Common myeloid progenitor, CD34-positive (primary cell): ENCODE results near the gene CUX1.
"Not testable (repeated sequence)": the region's sequence is repeated elsewhere in the genome, so short reads cannot be mapped to it uniquely, and the experiment has no call there.

ENCODE experiments used
- CTCF ChIA-PET: fragments of 350-600 bp; sonication (Branson Sonifier 250); formaldehyde crosslinking; loops from one replicate; lab custom pipeline; 2021; ENCODE audit warnings: antibody characterized with exemption; lab: Charles Lee
- POLR2A ChIA-PET: fragments of 350-600 bp; sonication (Branson Sonifier 250); formaldehyde crosslinking; loops from one replicate; lab custom pipeline; 2021; ENCODE audit warnings: antibody characterized with exemption; lab: Charles Lee
- DNase-seq, 3 donors: peaks; one replicate each; pipeline versions ENCODE4 v3.0.0 to v3.0.0-alpha.2; 2013
- H3K27ac ChIP-seq, 2 experiments: 1 replicate in 1 of 2; 2 replicates in 1 of 2; pipeline ENCODE4 v1.7.0; 2013; ENCODE audit warnings: inconsistent platforms in 2 of 2, low read length in 2 of 2, mild to moderate bottlenecking in 2 of 2, low read depth in 1 of 2, moderate library complexity in 1 of 2; ENCODE audit not compliant: severe bottlenecking in 2 of 2, insufficient read depth in 1 of 2, poor library complexity in 1 of 2
- H3K27me3 ChIP-seq, 5 experiments: replicated peaks in 2 of 5; 1 replicate in 3 of 5; 2 replicates in 2 of 5; pipeline versions ENCODE4 v1.6.1 to v1.7.0; 2013; ENCODE audit warnings: low read length in 4 of 5, mild to moderate bottlenecking in 2 of 5, moderate library complexity in 2 of 5, inconsistent platforms in 1 of 5; ENCODE audit not compliant: insufficient read depth in 5 of 5, control insufficient read depth in 4 of 5
- H3K36me3 ChIP-seq, 4 experiments: 1 replicate in 2 of 4; 2 replicates in 2 of 4; pipeline versions ENCODE4 v1.6.1 to v1.7.0; 2013; ENCODE audit warnings: low read length in 3 of 4, control low read depth in 1 of 4, mild to moderate bottlenecking in 1 of 4; ENCODE audit not compliant: control insufficient read depth in 4 of 4, insufficient read depth in 4 of 4
- H3K4me1 ChIP-seq, 4 experiments: 1 replicate in 3 of 4; 2 replicates in 1 of 4; pipeline versions ENCODE4 v1.6.1 to v1.7.1; 2013; ENCODE audit warnings: low read length in 3 of 4, mild to moderate bottlenecking in 3 of 4, control low read depth in 1 of 4, inconsistent platforms in 1 of 4, moderate library complexity in 1 of 4; ENCODE audit not compliant: control insufficient read depth in 4 of 4, insufficient read depth in 4 of 4; ENCODE audit errors: control extremely low read depth in 1 of 4
- H3K4me3 ChIP-seq, 7 experiments: 1 replicate in 4 of 7; 2 replicates in 3 of 7; pipeline versions ENCODE4 v1.5.1 to v1.7.0; 2013; ENCODE audit warnings: mild to moderate bottlenecking in 7 of 7, low read length in 6 of 7, moderate library complexity in 6 of 7, inconsistent platforms in 2 of 7, low read depth in 2 of 7, control low read depth in 1 of 7; ENCODE audit not compliant: insufficient read depth in 4 of 7, control insufficient read depth in 1 of 7; ENCODE audit errors: extremely low read depth in 1 of 7
- H3K9me3 ChIP-seq, 5 experiments: 1 replicate in 4 of 5; 2 replicates in 1 of 5; pipeline versions ENCODE4 v1.6.1 to v1.7.1; 2013; ENCODE audit warnings: low read length in 4 of 5, mild to moderate bottlenecking in 2 of 5, inconsistent platforms in 1 of 5, low read depth in 1 of 5, moderate library complexity in 1 of 5; ENCODE audit not compliant: control insufficient read depth in 4 of 5, insufficient read depth in 2 of 5; ENCODE audit errors: control extremely low read depth in 1 of 5
- WGBS: methylation state at CpG from one replicate; pipeline ENCODE4 v1.1.5; 2013; ENCODE audit not compliant: insufficient coverage; 5-methylcytosine and 5-hydroxymethylcytosine counted together

Gene CUX1

DNA sequence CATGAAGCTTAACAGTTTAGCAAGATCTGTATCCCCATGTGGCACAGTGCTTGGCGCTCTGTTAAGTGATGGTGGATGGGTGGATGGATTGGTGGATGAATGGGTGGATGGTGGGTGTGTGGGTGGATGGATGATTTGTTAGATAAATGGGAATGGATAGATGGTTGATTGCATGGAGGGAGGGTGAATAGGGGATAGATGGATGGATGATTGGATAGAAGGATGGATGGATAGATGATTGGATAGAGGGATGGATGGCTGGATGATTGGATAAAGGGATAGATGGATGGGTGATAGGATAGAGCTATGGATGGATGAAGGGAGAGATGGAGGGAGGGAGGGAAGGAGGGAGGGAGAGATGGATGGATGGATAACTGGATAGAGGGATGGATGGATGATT lies 229.7 kb downstream of the CUX1 start:
- no peaks in the 10 kb centered on the region for H3K9me3 ChIP-seq
- no peaks in the 10 kb centered on the region for H3K27me3 ChIP-seq
- 100% methylated on average over 1 of the region's 1 CpG for WGBS
- H3K4me1 ChIP-seq, result peaks cover 0 to 19% (median 16%) of the 10 kb centered on the region in 4 experiments
- no peak for DNase-seq
- CTCF ChIA-PET, result interaction anchor here (1.0 kb wide), 1 partner anchor 13 kb away, joined by 3 read pairs; no protein-coding TSS in a partner anchor
- H3K4me3 ChIP-seq, result no peak overlapping the region
- H3K36me3 ChIP-seq, result peaks cover 0 to 9% (median 2%) of the 10 kb centered on the region in 4 experiments
- POLR2A ChIA-PET, result no interaction called here
- no peak overlapping the region for H3K27ac ChIP-seq

DNA sequence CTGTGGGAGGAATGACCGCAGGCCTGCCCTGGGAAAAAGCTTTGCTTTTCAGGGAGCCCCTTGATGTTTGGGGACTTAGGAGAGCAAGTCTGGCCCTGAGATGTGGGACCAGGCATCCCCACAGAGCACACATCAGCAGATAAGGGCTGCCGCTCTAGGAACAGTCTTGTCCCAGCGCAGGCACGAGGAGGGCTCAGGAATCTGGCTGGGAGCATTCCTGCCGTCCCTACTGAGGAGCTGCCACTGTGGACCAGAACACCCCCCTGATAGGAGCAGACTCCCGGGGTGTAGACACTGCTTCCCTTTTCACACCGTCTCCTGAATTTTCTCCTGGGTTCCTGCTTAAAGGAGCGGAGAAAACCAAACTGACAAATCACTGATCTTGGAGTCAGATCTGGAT lies 232.3 kb downstream of the CUX1 start:
- POLR2A ChIA-PET, result interaction anchor here (0.6 kb wide), 1 partner anchor 10 kb away, joined by 3 read pairs; no protein-coding TSS in a partner anchor
- WGBS, result 89% methylated on average over 6 of the region's 8 CpGs
- Histone ChIP-seq H3K4me3 (no peak overlapping the region), H3K4me1 (peaks cover 0 to 16% (median 12%) of the 10 kb centered on the region in 4 experiments), H3K27ac (no peak overlapping the region), H3K36me3 (peaks cover 0 to 9% (median 6%) of the 10 kb centered on the region in 4 experiments), H3K27me3 (no peaks in the 10 kb centered on the region), H3K9me3 (peaks cover 0 to 11% (median 0%) of the 10 kb centered on the region in 5 experiments)
- CTCF ChIA-PET, result no interaction called here
- DNase-seq, result no peak

DNA sequence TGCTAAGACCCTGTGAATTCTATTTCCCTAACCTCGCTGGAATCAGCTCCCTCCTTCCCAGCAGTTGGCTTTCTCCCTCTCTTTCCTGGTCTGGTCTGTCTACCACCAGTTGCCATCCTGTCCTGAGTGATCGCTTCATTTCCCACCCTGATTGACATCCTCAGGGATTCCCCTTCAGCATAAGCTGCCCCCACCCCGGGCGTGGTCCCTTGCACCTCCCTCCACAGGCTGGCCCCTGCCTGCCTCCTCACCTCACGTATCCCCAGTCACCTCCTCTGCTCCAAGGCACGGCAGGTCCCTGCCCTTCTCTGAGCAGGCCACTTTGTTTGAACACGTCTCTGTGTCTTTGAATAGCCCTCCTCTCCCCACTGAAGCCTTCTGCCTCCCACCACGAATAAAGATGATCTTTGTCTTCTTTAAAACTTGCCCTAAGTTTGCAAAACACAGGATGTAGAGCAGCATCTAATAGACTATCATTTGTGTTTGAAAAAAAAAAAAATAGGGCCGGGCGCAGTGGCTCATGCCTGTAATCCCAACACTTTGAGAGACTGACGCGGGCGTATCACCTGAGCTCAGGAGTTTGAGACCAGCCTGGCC lies 233.5 kb downstream of the CUX1 start:
- Histone ChIP-seq H3K9me3 (peaks cover 2 to 21% (median 4%) of the 10 kb centered on the region in 5 experiments), H3K4me1 (peaks cover 0 to 4% (median 1%) of the 10 kb centered on the region in 4 experiments), H3K27me3 (no peaks in the 10 kb centered on the region), H3K36me3 (peaks cover 0 to 17% (median 8%) of the 10 kb centered on the region in 4 experiments), H3K27ac (no peak overlapping the region), H3K4me3 (no peak overlapping the region)
- ChIA-PET CTCF (interaction anchor here (0.9 kb wide), 1 partner anchor 37 kb away, joined by 4 read pairs; no protein-coding TSS in a partner anchor), POLR2A (no interaction called here)
- WGBS, result 96% methylated on average over 11 of the region's 13 CpGs
- DNase-seq, result no peak

DNA sequence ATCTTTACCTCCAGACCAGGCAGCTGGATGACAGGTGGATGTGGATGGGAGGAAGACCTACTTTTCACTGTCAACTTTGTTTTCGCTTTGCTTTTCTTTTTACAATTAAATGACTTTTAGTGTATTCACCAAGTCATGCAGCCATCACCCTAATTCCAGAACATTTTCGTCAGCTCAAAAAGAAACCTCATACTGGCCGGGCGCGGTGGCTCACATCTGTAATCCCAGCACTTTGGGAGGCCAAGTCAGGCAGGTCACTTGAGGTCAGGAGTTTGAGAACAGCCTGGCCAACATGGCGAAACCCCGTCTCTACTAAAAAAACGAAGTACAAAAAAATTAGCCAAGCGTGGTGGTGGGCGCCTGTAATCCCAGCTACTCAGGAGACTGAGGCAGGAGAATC lies 234.3 kb downstream of the CUX1 start:
- peaks cover 0 to 22% (median 10%) of the 10 kb centered on the region in 4 experiments for H3K36me3 ChIP-seq
- H3K27me3 ChIP-seq, H3K4me1 ChIP-seq, H3K4me3 ChIP-seq, CTCF ChIA-PET, POLR2A ChIA-PET, H3K27ac ChIP-seq, DNase-seq: not testable (repeated sequence)
- 95% methylated on average over 8 of the region's 10 CpGs for WGBS
- H3K9me3 ChIP-seq, result peaks cover 5 to 28% (median 8%) of the 10 kb centered on the region in 5 experiments

DNA sequence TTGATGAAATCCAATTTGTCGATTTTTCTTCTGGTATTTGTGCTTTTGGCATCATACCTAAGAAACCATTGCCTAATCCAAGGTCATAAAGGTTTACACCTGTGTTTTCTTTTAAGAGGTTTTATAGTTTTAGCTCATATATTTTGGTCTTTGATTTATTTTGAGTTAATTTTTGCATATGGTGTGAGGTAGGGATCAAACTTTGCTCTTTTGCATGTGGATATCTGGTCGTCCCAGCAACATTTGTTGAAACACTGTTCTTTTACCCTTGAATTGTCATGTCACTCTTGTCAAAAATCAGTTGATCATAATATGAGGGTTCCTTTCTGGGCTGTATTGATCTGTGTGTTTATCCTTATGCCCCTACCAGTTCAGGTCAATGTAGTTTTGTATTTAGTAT lies 236.7 kb downstream of the CUX1 start:
- H3K27me3 ChIP-seq, result no peaks in the 10 kb centered on the region
- ChIA-PET CTCF (interaction anchor here (1.2 to 2.0 kb wide), 2 partner anchors 12 to 78 kb away, joined by 3 to 4 read pairs; no protein-coding TSS in a partner anchor), POLR2A (no interaction called here)
- H3K36me3 ChIP-seq, result peaks cover 0 to 22% (median 7%) of the 10 kb centered on the region in 4 experiments
- H3K4me3 ChIP-seq, result no peak overlapping the region
- no peak overlapping the region for H3K27ac ChIP-seq
- 100% methylated on average over 1 of the region's 2 CpGs for WGBS
- no peaks in the 10 kb centered on the region for H3K4me1 ChIP-seq
- peaks cover 5 to 28% (median 8%) of the 10 kb centered on the region in 5 experiments for H3K9me3 ChIP-seq
- DNase-seq, result peak in 2 of 3 donors; percentile 47 to 61

DNA sequence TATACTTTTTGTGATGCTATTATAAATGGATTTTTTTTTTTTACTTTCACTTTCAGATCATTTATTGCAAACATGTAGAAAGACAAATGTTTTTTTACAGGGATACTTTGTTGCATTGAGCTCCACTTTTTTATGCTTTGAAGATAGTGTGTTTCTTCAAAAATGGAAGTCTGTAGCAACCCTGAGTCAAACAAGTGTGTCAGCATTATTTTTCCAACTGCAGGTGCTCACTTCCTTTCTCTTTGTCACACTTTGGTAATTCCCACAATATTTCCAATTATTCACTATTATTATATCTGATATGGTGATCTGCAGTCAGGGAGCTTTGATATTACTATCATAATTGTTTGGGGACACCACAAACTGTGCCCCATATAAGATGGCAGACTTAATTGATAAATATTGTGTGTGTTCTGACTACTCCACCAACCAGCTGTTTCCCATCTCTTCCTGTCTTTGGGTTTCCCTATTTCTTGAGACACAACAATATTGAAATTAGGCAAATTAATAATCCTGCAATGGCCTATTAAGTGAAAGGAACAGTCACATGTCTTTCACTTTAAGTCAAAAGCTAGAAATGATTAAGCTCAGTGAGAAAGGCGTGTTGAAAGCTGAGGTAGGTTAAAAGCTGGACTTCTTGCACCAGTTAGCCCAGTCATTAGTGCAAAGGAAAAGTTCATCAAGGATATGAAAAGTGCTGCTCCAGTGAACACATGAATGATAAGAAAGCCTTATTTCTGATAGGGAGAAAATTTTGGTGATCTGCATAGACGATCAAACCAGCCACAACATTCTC lies 238.0 kb downstream of the CUX1 start:
- ChIA-PET POLR2A (no interaction called here), CTCF (interaction anchor here (0.9 to 2.0 kb wide), 6 partner anchors 9 to 79 kb away, joined by 3 to 12 read pairs (median 4); no protein-coding TSS in a partner anchor)
- WGBS, result 100% methylated on average over 1 of the region's 2 CpGs
- Histone ChIP-seq H3K4me1 (no peaks in the 10 kb centered on the region), H3K9me3 (peaks cover 5 to 28% (median 8%) of the 10 kb centered on the region in 5 experiments), H3K27me3 (no peaks in the 10 kb centered on the region), H3K36me3 (peaks cover 0 to 22% (median 4%) of the 10 kb centered on the region in 4 experiments), H3K27ac (no peak overlapping the region), H3K4me3 (no peak overlapping the region)
- peak in 1 of 3 donors; percentile 26 for DNase-seq
